Posterior cingulate gyrus (tissue), 11 donors: ENCODE measurements around the gene EML6.
"Not testable (repeated sequence)": the region's sequence is repeated elsewhere in the genome, so short reads cannot be mapped to it uniquely, and the experiment has no call there.

Source experiments
- DNase-seq, 10 donors: peaks; one replicate each; pipeline versions ENCODE4 v3.0.0 to v3.0.0-alpha.2; 2020 to 2021; ENCODE audit warnings: mixed read lengths in 3 of 10
- intact Hi-C: fragments of 100-400 bp; cut with DNase I; formaldehyde crosslinking; loops from one replicate; pipeline ENCODE4 v1.15.1; 2023

EML6 gene

DNA sequence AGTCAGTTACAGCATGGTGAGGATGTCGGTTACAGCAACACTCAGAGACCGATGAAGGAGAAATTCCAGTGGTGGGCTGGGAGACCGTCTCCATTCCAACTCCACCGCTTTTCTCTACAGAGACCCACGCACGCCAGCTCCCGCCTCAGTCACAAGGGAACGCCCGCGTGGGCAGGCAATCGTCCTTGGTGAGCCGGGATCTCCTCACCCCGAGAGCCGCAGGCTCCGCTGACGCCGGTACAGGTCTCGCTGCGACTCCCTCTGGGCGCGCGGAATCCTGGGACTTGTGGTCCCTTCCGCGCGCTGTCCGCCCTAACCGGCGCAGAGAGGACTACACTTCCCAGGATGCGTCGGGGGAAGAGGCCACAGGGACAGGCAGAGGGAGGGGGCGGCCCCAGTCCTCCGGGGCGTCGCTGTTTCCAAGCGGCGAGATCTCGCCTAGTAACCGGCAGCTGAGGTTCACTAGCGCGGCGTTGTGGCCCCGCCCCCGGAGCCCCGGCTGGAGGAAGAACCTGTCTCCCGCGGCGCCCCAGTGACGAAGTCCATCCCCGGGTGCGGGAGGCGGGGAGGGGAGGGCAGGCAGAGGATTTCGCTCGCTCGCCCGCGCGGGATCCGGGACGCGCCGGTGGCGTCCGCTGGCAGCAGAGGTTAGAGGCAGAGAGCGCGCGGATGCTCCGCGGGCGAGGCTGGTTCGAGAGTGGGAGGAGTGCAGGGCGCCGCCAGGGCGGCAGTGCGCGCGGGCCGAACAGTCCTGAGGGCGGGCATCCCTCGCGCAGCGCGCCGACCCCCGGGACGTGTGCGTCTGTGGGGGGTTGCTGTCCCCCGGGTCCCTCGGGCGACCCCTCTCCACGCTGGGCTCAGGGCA, at the start of gene EML6:
TSS of gene EML6 (plus strand) at position 532 of the 865 bp plus-strand sequence. CDS start 1,400 bp downstream, outside the sequence.
- DNase-seq, result peak; percentile 95 to 100 (median 98)
- intact Hi-C loops, result loop anchor here (1.0 to 10.0 kb wide), 2 partner anchors 115 to 389 kb away; a partner anchor contains a TSS

DNA sequence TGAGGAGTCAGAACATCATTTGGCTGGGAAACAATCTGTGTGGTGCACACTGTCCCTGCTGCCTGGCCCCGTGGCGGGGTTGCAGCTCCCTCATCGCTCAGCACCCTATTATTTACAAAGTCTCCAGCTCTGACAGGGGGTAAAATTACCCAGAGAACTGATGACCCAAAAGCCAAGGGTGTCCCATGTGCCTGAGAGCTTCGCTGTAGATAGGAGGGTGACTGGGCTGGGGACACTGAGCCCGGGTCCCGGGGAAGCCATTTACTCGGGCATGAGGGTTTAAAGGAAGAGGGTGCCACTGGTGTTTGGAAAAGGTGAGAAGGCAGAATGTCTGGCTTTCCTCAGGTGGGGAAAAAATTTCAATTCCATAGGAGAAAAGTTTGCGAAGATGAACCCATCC, 48.2 kb upstream of the EML6 start:
- DNase-seq, result no peak
- intact Hi-C loops, result no loop called here

DNA sequence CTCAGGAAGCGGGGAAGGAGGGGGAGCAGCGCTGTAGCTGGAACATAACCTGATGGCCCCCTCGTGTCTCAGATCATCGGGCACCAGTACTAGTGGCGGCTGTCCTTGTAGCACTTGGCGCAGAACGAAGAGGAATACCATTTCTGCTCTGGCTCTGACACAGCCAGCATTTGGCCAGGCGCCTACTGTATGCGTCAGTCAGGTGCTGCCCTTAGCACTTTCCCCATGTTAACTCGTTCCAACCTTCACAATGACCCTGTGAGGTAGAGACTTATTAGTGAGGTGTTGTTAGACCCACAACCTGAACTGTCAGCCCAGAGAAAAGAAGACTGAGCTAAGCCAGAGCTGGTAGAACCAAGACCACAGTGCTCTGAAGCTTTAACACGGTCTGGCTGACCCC, 47.7 kb upstream of the EML6 start:
- DNase-seq, result no peak
- intact Hi-C loops, result no loop called here

DNA sequence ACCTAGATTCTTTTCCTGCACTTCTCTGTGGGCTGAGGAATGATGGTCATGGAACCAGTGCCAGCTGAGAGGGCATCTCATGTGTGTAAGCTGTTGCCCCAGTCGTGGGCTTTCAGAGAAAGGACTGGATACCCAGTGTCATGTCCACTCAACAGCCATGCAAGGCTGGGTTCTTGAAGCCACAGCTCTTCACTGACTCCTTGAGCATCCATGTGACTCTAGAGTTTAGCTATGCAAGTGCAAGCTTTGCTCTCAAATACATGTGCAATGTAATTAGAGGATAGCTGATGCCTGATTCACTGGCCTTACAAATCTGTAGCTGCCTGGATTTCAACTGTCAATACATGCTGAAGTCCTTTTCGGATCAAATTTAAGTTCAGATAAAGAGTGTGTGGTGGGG, 46.8 kb upstream of the EML6 start:
- no peak for DNase-seq
- intact Hi-C loops, result no loop called here

DNA sequence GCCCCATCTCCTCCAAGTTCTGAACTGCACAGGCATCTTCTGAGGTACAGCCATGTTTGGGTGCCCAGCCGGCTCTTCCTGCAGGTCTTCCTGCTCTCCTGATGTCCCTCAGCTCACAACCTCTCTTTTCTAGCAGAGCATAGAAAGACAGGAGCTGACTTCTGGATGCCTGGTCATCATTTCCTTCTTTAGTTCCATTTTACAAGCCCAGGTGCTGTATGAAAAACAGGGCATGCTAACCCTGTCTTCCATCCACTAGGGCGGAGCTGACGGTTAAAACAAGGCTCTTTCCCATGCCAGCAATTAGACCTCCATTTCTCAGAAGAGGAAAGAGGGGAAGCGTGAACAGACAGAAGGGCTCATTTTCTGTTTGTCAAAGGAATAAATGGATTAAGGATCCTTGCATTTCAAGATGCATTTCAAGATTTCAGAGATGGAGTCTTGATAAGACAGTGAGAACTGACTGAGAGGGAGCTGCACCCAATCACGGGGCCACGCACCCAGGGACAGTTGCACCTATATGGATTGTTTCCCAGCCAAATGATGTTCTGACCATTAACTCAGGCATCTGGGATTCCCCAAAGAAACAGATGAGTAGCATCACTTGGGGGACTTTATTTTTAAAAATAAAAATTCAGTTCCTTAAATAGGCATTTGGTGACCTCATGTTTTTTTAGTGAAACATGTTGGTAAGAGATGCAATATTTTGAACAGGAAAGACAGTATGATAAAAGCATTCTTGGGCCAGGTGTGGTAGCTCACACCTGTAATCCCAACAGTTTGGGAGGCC, 45.8 kb upstream of the EML6 start:
- intact Hi-C loops, result no loop called here
- no peak for DNase-seq

DNA sequence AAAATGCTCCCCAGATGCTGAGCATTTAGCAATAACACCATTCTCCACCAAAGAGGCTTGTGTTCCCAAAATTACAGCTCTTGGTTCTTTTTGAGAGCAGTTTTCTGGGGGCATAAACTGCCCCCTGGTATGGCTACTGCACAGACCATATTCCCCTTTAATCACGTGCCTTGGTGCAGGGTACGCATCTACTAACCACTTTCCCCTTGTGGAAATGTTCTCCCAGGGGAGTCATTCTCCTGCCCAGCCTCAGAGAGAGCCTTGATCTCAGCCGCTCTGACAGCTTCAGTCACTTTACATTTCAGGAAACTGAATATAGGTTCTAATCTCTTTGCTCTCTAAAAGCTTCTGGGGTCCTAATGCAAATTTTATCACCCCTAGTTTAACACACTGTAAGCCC, 44.7 kb upstream of the EML6 start:
- DNase-seq, result no peak

DNA sequence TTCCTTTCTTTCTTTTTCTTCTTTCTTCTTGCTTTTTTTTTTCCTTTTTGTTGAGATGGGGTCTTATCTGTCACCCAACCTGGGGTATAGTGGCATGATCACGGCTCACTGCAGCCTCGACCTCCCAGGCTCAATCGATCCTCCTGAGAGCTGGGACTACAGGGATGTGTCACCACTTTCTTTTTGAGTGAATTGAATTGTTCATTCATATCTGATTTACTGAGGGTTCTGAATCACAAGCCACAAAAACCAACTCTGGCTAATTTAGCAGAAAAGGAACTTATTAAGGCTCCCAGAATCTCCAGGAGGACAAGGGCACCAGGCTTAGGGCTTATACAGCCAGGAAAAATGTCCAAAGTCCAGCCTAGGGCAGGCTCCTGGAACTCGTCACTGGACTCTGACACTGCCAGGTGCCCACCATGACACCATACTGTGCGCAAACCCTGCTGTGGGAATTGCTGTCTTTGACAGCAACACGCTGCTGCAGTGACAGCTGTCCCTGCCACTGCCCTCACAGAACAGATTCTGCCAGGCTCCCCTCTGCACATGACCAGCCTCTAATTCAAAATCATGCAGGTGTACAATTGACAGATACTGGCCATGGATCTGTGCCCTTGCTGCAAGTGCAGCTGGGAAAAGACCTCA, 42.9 kb upstream of the EML6 start:
- no peak for DNase-seq
- intact Hi-C loops, result no loop called here

More for the DNA sequence above, 44.7 kb upstream of the EML6 start:
- intact Hi-C loops, result no loop called here

DNA sequence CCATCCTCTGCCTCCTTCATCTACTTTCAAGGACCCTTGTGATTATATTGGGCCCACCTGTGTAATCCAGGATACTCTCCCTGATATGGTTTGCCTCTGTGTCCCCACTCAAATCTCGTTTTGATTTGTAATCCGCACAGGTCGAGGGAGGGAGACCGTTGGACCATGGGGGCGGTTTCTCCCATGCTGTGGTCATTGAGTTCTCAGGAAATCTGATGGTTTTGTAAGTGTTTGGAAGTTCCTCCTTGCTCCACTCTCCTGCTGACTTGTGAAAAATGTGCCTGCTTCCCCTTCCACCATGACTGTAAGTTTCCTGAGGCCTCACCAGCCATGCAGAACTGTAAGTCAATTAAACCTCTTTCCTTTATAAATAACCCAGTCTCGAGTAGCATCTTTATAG, 42.0 kb upstream of the EML6 start:
- no peak for DNase-seq
- intact Hi-C loops, result no loop called here

DNA sequence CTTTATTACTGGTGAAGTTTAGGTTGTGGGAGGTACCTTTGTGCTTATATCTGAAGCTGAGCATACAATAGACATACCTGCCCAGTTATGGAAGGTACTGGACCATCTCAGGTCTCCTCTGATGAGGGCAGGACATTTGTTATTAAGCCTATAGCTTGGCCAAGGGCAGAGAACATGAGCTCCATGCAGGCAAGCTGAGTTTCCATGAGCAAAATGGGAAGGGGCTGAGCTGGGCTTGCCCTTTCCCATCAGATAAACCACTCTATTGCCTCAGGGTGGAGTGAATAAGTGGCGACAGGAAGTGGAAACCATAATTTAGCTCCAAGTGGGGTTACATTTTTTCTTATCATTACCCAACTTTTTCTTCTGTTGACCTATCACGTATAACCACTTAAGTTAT, 39.9 kb upstream of the EML6 start:
- intact Hi-C loops, result no loop called here
- no peak for DNase-seq

DNA sequence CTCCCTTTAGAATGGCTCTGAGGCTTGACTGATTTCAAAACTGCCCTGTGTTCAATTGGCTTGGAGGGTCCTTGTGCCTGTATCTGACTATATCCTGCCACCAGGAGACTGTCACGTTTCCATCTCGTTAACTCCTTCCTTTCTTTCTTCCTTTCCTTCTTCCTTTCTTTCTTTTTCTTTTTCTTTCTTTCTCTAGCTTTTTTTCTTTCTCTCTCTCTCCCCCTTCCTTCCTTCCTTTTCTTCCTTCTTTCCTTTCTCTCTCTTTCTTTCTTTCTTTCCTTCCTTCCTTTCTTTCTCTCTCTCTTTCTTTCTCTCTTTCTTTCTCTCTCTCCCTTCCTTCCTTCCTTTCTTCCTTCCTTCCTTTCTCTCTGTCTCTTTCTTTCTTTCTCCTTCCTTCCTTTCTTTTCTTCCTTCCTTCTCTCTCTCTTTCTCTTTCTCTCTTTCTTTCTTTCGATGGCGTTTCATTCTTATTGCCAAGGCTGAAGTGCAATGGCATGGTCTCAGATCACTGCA, 38.1 kb upstream of the EML6 start:
- DNase-seq, result no peak
- intact Hi-C loops, result no loop called here

DNA sequence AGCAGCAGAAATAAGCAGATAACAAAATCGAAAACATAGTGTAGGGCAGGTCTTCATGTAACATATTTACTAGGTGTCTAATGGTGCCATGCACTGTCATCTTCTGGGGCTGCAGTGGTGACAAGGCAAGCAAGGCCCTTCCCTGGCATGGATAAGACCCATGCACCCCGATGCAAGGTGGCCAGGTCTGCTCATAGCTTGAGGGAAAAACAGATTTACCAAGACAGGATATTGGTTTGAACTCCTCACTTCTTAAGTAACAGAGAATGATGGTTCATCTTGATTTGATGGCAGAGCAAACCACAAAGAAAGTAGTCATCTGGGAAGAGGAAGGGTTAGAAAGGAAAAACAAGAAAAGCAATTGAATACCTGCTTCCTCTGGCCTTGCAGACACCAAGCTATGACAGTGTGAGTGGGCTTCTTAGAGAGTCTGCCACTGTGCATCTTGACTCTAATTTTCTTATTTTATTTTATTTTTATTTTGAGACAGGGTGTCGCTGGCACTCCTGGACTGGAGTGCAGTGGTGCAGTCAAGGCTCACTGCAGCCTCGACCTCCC, 35.8 kb upstream of the EML6 start:
- intact Hi-C loops, result no loop called here
- DNase-seq, result no peak

DNA sequence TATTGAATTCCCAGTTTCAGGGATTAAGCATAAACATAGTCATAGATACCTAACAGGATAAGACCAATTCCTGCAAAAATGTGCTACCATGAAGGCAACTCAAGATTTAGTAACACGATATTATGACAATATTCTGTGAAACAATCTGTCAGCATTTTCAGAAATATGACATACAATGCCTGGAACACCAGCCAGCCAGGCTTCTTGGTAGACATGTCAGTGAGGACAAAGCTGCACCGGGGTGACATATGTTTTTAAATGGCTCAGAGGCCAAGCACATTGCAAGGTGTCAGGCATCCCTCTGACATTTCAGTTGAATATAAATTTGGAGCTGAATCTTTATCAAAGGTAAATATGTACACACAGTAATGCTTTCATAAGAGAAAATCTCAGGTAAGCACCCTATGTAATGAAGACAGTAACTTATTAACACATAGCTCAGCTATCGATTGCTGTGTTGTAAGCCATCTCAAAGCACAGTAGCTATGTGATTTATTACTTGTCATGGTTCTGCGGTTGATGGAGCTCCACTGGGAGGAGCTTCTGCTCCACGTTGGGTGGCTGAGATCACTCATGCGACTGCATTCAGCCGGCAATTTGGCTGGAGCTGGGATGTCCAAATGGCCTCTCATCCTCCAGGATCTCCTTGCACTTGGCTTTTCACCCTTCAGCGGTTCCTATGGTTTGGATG, 31.9 kb upstream of the EML6 start:
- intact Hi-C loops, result no loop called here

DNA sequence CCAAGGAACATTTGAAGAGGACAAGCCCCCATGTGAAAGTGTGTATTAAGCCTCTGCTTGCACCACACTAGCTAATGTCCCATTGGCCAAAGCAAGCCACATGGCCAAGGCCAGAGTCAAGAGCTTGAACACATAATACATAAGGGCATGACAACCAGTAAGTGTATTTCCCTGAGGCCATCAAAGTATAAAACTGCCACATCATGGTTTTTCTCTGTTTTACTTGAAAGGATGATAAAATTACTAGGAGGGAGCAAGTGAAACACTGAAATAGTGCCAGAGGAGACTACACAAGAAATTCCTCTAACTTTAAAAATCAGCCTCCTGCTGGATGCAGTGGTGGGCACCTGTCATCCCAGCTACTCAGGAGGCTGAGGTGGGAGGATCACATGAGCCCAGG, 30.9 kb upstream of the EML6 start:
- intact Hi-C loops, result no loop called here

More for the DNA sequence above, 31.9 kb upstream of the EML6 start:
- no peak for DNase-seq

DNA sequence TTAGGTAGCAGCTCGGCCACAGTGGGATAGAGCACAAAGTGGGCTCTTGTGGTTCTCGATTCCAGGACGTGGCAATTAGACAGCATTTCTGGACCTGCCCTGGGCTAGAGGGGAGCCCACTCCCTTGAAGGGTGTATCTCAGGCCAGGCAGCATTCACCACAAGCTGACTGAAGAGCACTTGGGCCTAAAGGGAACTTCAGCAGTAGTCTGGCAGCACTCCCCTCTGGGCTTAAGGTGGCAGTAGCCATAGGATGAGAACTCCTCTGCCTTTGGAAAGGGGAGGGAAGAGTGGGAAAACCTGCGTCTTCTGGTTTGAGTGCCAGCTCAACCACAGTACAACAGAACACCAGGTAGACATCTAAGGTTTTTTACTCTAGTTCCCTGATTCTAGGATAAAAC, 28.1 kb upstream of the EML6 start:
- intact Hi-C loops, result no loop called here
- DNase-seq, result no peak

More for the DNA sequence above, 30.9 kb upstream of the EML6 start:
- DNase-seq, result no peak

DNA sequence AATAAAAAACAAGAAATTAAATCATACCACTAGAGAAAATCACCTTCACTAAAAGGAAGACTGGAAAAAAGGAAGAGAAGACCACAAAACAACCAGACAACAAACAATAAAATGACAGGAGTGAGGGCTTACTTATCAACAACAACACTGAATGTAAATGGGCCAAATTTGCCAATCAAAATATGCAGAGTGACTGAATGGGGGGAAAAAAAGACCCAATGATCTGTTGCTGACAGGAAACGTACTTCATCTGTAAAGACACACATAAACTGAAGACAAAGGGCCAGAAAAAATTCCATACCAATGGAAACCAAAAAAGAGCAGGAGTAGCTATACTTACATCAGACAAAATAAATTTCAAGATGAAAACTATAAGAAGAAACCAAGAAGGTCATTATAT, 25.5 kb upstream of the EML6 start:
- intact Hi-C loops, result no loop called here
- DNase-seq, result no peak

DNA sequence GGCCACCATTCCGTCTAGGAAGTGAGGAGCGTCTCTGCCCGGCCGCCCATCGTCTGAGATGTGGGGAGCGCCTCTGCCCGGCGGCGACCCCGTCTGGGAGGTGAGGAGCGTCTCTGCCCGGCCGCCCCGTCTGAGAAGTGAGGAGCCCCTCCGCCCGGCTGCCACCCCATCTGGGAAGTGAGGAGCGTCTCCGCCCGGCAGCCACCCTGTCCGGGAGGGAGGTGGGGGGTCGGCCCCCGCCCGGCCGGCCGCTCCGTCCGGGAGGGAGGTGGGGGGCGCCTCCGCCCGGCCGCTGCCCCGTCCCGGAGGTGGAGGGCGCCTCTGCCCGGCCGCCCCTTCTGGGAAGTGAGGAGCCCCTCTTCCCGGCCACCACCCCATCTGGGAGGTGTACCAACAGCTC, 24.5 kb upstream of the EML6 start:
- DNase-seq, intact Hi-C loops: not testable (repeated sequence)

DNA sequence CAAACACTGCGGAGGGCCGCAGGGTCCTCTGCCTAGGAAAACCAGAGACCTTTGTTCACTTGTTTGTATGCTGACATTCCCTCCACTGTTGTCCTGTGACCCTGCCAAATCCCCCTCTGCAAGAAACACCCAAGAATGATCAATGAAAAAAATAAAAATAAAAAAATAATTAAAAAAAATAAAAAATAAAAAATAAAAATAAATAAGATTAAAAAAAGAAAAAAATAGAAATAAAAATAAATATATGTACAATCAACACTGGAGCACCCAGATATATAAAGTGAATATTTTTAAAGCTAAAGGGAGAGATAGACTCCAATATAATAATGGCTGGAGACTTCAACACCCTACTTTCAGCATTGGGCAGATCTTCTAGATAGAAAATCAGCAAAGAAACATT, 23.8 kb upstream of the EML6 start:
- no peak for DNase-seq
- intact Hi-C loops, result loop anchor here (5.0 to 10.0 kb wide), 2 partner anchors 32 to 535 kb away; no protein-coding TSS in a partner anchor

DNA sequence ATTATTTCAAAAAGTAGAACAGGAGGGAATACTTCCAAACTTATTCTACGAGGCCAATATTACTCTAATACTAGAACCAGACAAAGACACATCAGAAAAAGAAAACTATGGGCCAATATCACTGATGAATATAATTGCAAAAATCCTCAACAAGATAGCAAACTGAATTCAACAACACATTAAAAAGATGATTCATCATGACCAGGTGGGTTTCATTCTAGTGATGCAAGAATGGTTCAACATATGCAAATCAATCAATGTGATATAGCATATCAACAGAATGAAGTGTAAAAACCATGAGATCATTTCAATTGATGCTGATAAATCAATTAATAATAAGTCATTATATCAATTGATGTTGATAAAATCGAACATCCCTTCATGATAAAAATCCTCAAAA, 22.4 kb upstream of the EML6 start:
- DNase-seq, result no peak
- intact Hi-C loops, result loop anchor here (5.0 to 10.0 kb wide), 2 partner anchors 34 to 536 kb away; no protein-coding TSS in a partner anchor

DNA sequence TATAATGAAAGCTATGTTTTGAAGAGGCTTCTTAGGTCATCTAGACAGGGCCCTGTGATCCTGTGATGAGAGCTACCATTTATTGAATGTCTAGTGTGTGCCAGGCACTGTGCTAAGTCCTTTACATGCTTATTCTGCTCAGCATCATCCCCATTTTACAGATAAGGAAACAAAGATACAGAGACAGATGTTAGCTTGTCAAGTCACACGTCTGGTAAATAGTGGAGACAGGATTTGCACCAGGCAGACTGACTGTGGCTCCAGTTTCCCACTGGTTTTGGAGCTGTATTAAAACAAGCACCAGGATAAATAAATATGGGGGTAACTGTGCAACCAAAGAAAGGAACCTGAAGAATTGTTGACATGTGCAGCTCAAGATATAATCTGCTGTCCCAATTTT, 19.2 kb upstream of the EML6 start:
- no peak for DNase-seq
- intact Hi-C loops, result loop anchor here (1.0 to 10.0 kb wide), 4 partner anchors 37 to 597 kb away; no protein-coding TSS in a partner anchor
